ENCODE data around the gene CLEC9A. TPM values are rescaled to one million over a fixed set of nuclear protein-coding genes. Genes with fewer than 3 reads are reported as not detected.

Gene CLEC9A
- total and polyA plus RNA-seq, 3 donors from 2014 or later = 2.6 to 6.3 (median 5.4) TPM

- intact Hi-C loops (cut with DNase I; ENCODE audit: low total_unique reads) = loop anchor here (10.0 kb wide), 1 partner anchor 103 kb away; the partner anchor contains the start of gene CLEC7A
- Histone ChIP-seq H3K27me3 (no peaks in the 10 kb centered on the region), H3K9me3 (no peaks in the 10 kb centered on the region), H3K4me1 (no peaks in the 10 kb centered on the region), H3K27ac (no peak overlapping the region), H3K4me3 (no peak overlapping the region), H3K36me3 (ENCODE audit: low read depth, missing control alignments) (no peaks in the 10 kb centered on the region)
- WGBS, 2 donors = 35 to 54% methylated on average over 5 of the region's 5 CpGs
- DNase-seq = no peak
- TF ChIP-seq POLR2A (IDR thresholded peaks at IDR 0.05) (no peak), CTCF (IDR thresholded peaks at IDR 0.05) (no peak)
Measured at GRCh38 chr12:10031771-10032175, 1.3 kb downstream of the CLEC9A start.

- WGBS, 2 donors = 89% methylated on average over 1 of the region's 1 CpG
- Histone ChIP-seq H3K36me3 (ENCODE audit: low read depth, missing control alignments) (no peaks in the 10 kb centered on the region), H3K4me3 (no peak overlapping the region), H3K4me1 (no peaks in the 10 kb centered on the region), H3K27me3 (no peaks in the 10 kb centered on the region), H3K27ac (no peak overlapping the region), H3K9me3 (no peaks in the 10 kb centered on the region)
- peak; percentile 24 to 64 (median 52) for TF ChIP-seq CTCF (IDR thresholded peaks at IDR 0.05)
- no peak for TF ChIP-seq POLR2A (IDR thresholded peaks at IDR 0.05)
- DNase-seq = no peak
- intact Hi-C loops (cut with DNase I; ENCODE audit: low total_unique reads) = loop anchor here (10.0 kb wide), 1 partner anchor 101 kb away; the partner anchor contains the start of gene CLEC7A
Measured at GRCh38 chr12:10033783-10034545, 3.5 kb downstream of the CLEC9A start.

GRCh38 chr12:10042167-10042566 is 11.7 kb downstream of the CLEC9A start:
- Histone ChIP-seq H3K4me3 (no peak overlapping the region), H3K36me3 (ENCODE audit: low read depth, missing control alignments) (no peaks in the 10 kb centered on the region), H3K27ac (no peak overlapping the region), H3K4me1 (no peaks in the 10 kb centered on the region), H3K27me3 (no peaks in the 10 kb centered on the region), H3K9me3 (no peaks in the 10 kb centered on the region)
- no peak for DNase-seq
- TF ChIP-seq POLR2A (IDR thresholded peaks at IDR 0.05) (no peak), CTCF (IDR thresholded peaks at IDR 0.05) (no peak)
- intact Hi-C loops (cut with DNase I; ENCODE audit: low total_unique reads) = no loop called here

- no peak for DNase-seq
- 49 to 57% methylated on average over 3 of the region's 3 CpGs for WGBS, 2 donors
- intact Hi-C loops (cut with DNase I; ENCODE audit: low total_unique reads) = no loop called here
Measured at GRCh38 chr12:10048526-10048925, 18.0 kb downstream of the CLEC9A start.

More at GRCh38 chr12:10048526-10048925, 18.0 kb downstream of the CLEC9A start:
- H3K4me1 ChIP-seq = no peaks in the 10 kb centered on the region
- H3K36me3 ChIP-seq (ENCODE audit: low read depth, missing control alignments) = no peaks in the 10 kb centered on the region
- TF ChIP-seq CTCF (IDR thresholded peaks at IDR 0.05) = no peak
- no peak for TF ChIP-seq POLR2A (IDR thresholded peaks at IDR 0.05)
- H3K27ac ChIP-seq = no peak overlapping the region
- H3K9me3 ChIP-seq = no peaks in the 10 kb centered on the region
- H3K27me3 ChIP-seq = no peaks in the 10 kb centered on the region
- no peak overlapping the region for H3K4me3 ChIP-seq
